ENCODE measurements around the gene ELP4.

DNA sequence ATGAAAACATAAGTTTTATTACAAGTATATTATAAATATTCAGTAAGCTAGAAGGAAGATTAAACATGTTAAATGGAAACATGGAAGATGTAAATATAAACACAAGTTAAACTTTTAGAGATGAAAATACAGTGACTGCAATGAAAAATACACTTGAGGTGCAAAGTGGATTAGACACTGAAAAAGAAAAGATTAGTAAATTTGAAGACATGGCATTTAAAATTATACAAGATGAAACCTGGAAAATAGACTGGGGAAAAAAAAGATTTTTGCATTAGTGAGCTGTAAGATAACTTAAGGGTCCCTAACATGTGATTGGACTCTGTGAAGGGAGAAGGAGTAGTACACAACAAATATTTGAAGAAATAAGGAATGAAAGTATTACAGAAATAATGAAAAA lies 33.3 kb downstream of the ELP4 start:
- TF ChIP-seq EZH2 (IDR thresholded peaks at IDR 0.05; ENCODE audit: insufficient read depth, poor library complexity, severe bottlenecking) (no peak), EZH2phosphoT487 (IDR thresholded peaks at IDR 0.05; ENCODE audit: insufficient read depth, low read depth) (no peak)

Measured in GM23248 (cell line).